PC-9 (cell line): Measurements from ENCODE around the gene SUB1. TPM values are rescaled to one million over a fixed set of nuclear protein-coding genes. Genes with fewer than 3 reads are reported as not detected.

ENCODE experiments used
- BruUV-seq: library from RNA; stranded (reverse); fragments of 400-500 nt; replicated peaks from 2 replicates; lab custom pipeline; 2021; lab: Mats Ljungman, UMichigan
- CTCF ChIA-PET: fragments of 300-600 bp; sonication (Branson Sonifier 250); formaldehyde crosslinking; loops from one replicate; lab custom pipeline; 2022; ENCODE audit warnings: antibody characterized with exemption; lab: Charles Lee
- POLR2A ChIA-PET: fragments of 300-600 bp; sonication (Branson Sonifier 250); formaldehyde crosslinking; loops from one replicate; lab custom pipeline; 2022; ENCODE audit warnings: antibody characterized with exemption; ENCODE audit not compliant: unreplicated experiment; lab: Charles Lee
- DNase-seq, 2 experiments: peaks; one replicate each; pipeline versions ENCODE4 v3.0.0 to v3.0.0-alpha.2; 2015 to 2022; ENCODE audit warnings: mixed read lengths in 1 of 2
- H2AFZ ChIP-seq: fragments of 200-600 bp; sonication (generic); 2 replicates; pipeline ENCODE4 v1.8.1; 2017; ENCODE audit warnings: antibody characterized with exemption
- H3F3A ChIP-seq: fragments of 200-600 bp; sonication (generic); 2 replicates; pipeline ENCODE4 v1.8.1; 2017; ENCODE audit warnings: antibody characterized with exemption, mild to moderate bottlenecking, low read depth; ENCODE audit not compliant: insufficient read depth
- H3K27ac ChIP-seq: fragments of 200-600 bp; sonication (generic); 2 replicates; pipeline ENCODE4 v1.6.1; 2016; ENCODE audit warnings: mixed run types
- H3K27me3 ChIP-seq: fragments of 200-600 bp; sonication (generic); 2 replicates; pipeline ENCODE4 v1.6.1; 2016; ENCODE audit warnings: low read depth, mixed run types; ENCODE audit not compliant: insufficient read depth
- H3K36me3 ChIP-seq: fragments of 200-600 bp; sonication (generic); 2 replicates; pipeline ENCODE4 v1.6.1; 2016; ENCODE audit warnings: low read depth, mixed run types
- H3K4me1 ChIP-seq: fragments of 200-600 bp; sonication (generic); replicated peaks from 2 replicates; pipeline ENCODE4 v1.6.1; 2016; ENCODE audit warnings: mixed run types; ENCODE audit not compliant: insufficient read depth
- H3K4me2 ChIP-seq: fragments of 200-600 bp; sonication (generic); 2 replicates; pipeline ENCODE4 v1.6.1; 2017; ENCODE audit warnings: mixed run types
- H3K4me3 ChIP-seq: fragments of 200-600 bp; sonication (generic); 2 replicates; pipeline ENCODE4 v1.6.1; 2016; ENCODE audit warnings: mixed run types
- H3K79me2 ChIP-seq: fragments of 200-600 bp; sonication (generic); 2 replicates; pipeline ENCODE4 v1.6.1; 2017; ENCODE audit warnings: low read depth, mixed run types
- H3K9me2 ChIP-seq: fragments of 200-600 bp; sonication (generic); 2 replicates; pipeline ENCODE4 v1.8.1; 2017; ENCODE audit warnings: mild to moderate bottlenecking; ENCODE audit not compliant: insufficient read depth
- H3K9me3 ChIP-seq: fragments of 200-600 bp; sonication (generic); 2 replicates; pipeline ENCODE4 v1.8.1; 2016; ENCODE audit warnings: low read depth; ENCODE audit not compliant: insufficient read depth
- H4K20me1 ChIP-seq: fragments of 200-600 bp; sonication (generic); 2 replicates; pipeline ENCODE4 v1.8.1; 2017; ENCODE audit not compliant: insufficient read depth
- EZH2 ChIP-seq: fragments of 200-600 bp; sonication (generic); IDR thresholded peaks from 2 replicates; pipeline ENCODE4 v1.8.0; 2017; ENCODE audit warnings: antibody characterized with exemption, low read depth
- intact Hi-C: fragments of 100-400 bp; cut with micrococcal nuclease; formaldehyde crosslinking; loops from one replicate; pipeline ENCODE4 v1.10.0; 2022; ENCODE audit not compliant: unreplicated experiment
- total RNA-seq: library from RNA; stranded (reverse); gene quantifications from 2 replicates; pipeline ENCODE4 v1.2.3, GENCODE V29; 2021
- TF ChIP-seq, protein P1 (sequence below): fragments of 200-600 bp; sonication (generic); conservative IDR thresholded peaks from 2 replicates; pipeline ENCODE4 v1.6.1; 2017; ENCODE audit warnings: mixed run types, antibody characterized with exemption, mild to moderate bottlenecking, moderate library complexity

The SUB1 gene
- total RNA-seq, 1 experiment from 2014 or later = 328 TPM

DNA sequence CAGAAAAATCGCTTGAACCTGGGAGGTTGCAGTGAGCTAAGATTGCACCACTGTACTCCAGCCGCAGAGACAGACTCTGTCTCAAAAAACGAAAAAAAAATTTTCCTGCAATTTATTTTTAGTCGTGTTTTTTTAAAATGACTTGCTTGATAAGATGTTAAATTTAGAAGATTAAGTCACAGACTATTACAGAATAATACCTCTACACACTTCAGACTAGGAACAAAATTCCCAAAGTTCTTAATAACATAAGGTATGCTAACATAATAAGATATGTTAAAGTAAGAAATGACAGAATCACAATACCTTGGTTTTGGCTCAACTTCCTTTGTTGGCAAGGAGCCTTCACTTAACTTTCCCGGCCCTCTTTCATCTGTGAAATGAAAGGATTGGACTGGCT is 66.3 kb downstream of the SUB1 start:
- Histone ChIP-seq H3K36me3 (no peaks in the 10 kb centered on the region), H3K4me1 (no peaks in the 10 kb centered on the region), H3K27ac (no peak overlapping the region), H3K27me3 (no peaks in the 10 kb centered on the region), H3F3A (no peaks in the 10 kb centered on the region), H3K4me2 (no peak overlapping the region), H3K79me2 (no peaks in the 10 kb centered on the region), H3K9me3 (no peaks in the 10 kb centered on the region), H3K4me3 (no peak overlapping the region), H2AFZ (no peak overlapping the region), H4K20me1 (no peaks in the 10 kb centered on the region), H3K9me2 (no peaks in the 10 kb centered on the region)
- POLR2A ChIA-PET = no interaction called here
- DNase-seq = no peak
- intact Hi-C loops = no loop called here
- TF ChIP-seq, protein P1, sequence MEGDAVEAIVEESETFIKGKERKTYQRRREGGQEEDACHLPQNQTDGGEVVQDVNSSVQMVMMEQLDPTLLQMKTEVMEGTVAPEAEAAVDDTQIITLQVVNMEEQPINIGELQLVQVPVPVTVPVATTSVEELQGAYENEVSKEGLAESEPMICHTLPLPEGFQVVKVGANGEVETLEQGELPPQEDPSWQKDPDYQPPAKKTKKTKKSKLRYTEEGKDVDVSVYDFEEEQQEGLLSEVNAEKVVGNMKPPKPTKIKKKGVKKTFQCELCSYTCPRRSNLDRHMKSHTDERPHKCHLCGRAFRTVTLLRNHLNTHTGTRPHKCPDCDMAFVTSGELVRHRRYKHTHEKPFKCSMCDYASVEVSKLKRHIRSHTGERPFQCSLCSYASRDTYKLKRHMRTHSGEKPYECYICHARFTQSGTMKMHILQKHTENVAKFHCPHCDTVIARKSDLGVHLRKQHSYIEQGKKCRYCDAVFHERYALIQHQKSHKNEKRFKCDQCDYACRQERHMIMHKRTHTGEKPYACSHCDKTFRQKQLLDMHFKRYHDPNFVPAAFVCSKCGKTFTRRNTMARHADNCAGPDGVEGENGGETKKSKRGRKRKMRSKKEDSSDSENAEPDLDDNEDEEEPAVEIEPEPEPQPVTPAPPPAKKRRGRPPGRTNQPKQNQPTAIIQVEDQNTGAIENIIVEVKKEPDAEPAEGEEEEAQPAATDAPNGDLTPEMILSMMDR = no peak
- TF ChIP-seq EZH2 = no peak
- CTCF ChIA-PET = no interaction called here
- BruUV-seq = no TSS peak

Other genes starting within 250 kb of the SUB1 start
- 51.8 and 69.2 TPM in 2 replicates for gene ZFR, start 140.8 kb upstream of the SUB1 start, total RNA-seq
- gene NPR3, start 125.8 kb downstream of the SUB1 start, total RNA-seq = 2.2 and 4.1 TPM in 2 replicates